Thyroid gland (tissue), 4 donors: ENCODE results near the gene FKBP1A. TPM values are rescaled to one million over a fixed set of nuclear protein-coding genes. Genes with fewer than 3 reads are reported as not detected.

Experiments used
- DNase-seq, 2 donors: peaks; one replicate each; pipeline ENCODE4 v3.0.0-alpha.2; 2019
- H3K27ac ChIP-seq, 3 donors: fragments of 200-600 bp; sonication (generic); 1 replicate in 2 of 3; 2 replicates in 1 of 3; pipeline ENCODE4 v1.5.1; 2016 to 2019; ENCODE audit warnings: mild to moderate bottlenecking in 1 of 3, moderate library complexity in 1 of 3
- H3K27me3 ChIP-seq: fragments of 200-600 bp; sonication (generic); one replicate; pipeline ENCODE4 v1.5.1; 2019
- H3K36me3 ChIP-seq, 2 donors: fragments of 200-600 bp; sonication (generic); one replicate each; pipeline ENCODE4 v1.5.1; 2016 to 2019
- H3K4me1 ChIP-seq, 2 donors: fragments of 200-600 bp; sonication (generic); one replicate each; pipeline ENCODE4 v1.5.1; 2017 to 2019
- H3K4me3 ChIP-seq, 3 donors: fragments of 200-600 bp; sonication (generic); replicated peaks in 1 of 3; 1 replicate in 2 of 3; 2 replicates in 1 of 3; pipeline ENCODE4 v1.5.1; 2016; ENCODE audit warnings: mild to moderate bottlenecking in 1 of 3
- H3K9me3 ChIP-seq: fragments of 200-600 bp; sonication (generic); one replicate; pipeline ENCODE4 v1.5.1; 2017
- POLR2A ChIP-seq, 2 donors: fragments of 450-650 bp; IDR thresholded peaks; one replicate each; pipeline ENCODE4 v1.6.1; 2017; ENCODE audit warnings: antibody characterized with exemption in 2 of 2, mild to moderate bottlenecking in 2 of 2, moderate library complexity in 1 of 2
- WGBS, 2 donors: methylation state at CpG; one replicate each; pipeline ENCODE4 v1.1.5; 2017; 5-methylcytosine and 5-hydroxymethylcytosine counted together
- intact Hi-C: fragments of 100-400 bp; cut with DNase I; formaldehyde crosslinking; loops from one replicate; pipeline ENCODE4 v1.15.1; 2023
- total RNA-seq, 4 donors: library from RNA; depleted of rRNA; stranded (reverse); fragments of >200 nt; gene quantifications; one replicate each; pipeline ENCODE4 v1.2.3, GENCODE V29; 2016
- TF ChIP-seq, protein P1 (sequence below), 6 experiments: fragments of 200-600 bp in 3 of 6; fragments of 450-650 bp in 3 of 6; sonication (generic) in 3 of 6; IDR thresholded peaks; one replicate each; pipeline ENCODE4 v1.5.1; 2016 to 2019; ENCODE audit warnings: antibody characterized with exemption in 6 of 6, mild to moderate bottlenecking in 2 of 6, inconsistent platforms in 1 of 6, moderate library complexity in 1 of 6

FKBP1A gene
- total RNA-seq, 4 donors from 2014 or later, result 142 to 272 (median 189) TPM

DNA sequence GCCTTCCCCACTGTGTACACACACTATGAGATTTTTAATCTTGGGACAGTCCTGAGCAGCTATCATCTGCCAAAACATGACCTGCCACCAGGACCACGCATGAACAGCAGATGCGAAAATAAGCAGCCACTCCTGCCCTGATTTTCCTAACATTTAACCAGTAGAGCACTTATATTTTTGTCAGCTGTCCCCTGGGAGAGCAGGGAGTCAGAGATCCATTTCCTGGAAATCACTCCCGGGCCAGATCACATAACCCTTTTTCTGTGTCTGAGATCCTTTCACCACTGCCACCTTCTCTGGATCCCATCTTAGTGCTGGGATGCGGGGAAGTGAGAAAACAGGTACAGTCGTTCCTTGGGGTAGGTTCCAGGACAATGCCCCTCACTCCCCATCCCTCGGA lies 69.6 kb downstream of the FKBP1A start:
- intact Hi-C loops, result no loop called here

DNA sequence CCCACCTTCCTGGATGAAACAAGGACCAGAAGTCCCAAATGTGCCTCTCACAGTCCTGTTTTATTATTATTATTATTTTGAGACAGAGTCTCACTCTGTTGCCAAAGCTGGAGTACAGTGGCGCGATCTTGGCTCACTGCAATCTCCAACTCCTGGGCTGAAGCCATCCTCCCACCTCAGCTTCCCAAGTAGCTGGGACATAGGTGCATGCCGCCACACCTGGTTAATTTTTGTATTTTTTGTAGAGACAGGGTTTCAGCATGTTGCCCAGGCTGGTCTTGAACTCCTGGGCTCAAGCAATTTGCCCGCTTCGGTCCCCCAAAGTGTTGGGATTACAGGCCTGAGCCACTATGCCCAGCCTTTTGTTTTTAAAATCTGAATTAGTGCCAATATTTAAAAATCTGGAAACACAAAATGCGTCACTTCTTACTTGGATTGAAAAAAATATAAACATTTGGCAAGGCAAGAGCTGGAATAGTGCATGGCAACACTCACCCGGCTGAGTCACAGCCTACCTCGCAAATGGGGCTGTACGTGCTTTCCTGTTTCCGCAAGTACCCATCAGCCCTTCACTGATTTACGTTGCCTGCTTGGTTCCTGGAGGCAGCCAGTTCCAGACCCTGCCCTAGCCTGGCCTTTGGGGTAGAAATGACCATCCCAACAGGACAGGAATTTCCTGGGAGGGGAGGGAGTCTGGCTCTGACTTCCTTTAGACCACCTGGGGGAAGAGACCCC lies 70.2 kb downstream of the FKBP1A start:
- Histone ChIP-seq H3K27ac (peak overlapping the region; percentile 90 to 99 (median 95)), H3K4me1 (peaks cover 32 to 56% of the 10 kb centered on the region in 2 donors), H3K36me3 (no peaks in the 10 kb centered on the region), H3K27me3 (no peaks in the 10 kb centered on the region), H3K4me3 (no peak overlapping the region), H3K9me3 (no peaks in the 10 kb centered on the region)
- intact Hi-C loops, result no loop called here
- 26 to 52% methylated on average over 11 of the region's 11 CpGs for WGBS, 2 donors
- TF ChIP-seq POLR2A (IDR thresholded peaks at IDR 0.05), result no peak
- TF ChIP-seq, protein P1, sequence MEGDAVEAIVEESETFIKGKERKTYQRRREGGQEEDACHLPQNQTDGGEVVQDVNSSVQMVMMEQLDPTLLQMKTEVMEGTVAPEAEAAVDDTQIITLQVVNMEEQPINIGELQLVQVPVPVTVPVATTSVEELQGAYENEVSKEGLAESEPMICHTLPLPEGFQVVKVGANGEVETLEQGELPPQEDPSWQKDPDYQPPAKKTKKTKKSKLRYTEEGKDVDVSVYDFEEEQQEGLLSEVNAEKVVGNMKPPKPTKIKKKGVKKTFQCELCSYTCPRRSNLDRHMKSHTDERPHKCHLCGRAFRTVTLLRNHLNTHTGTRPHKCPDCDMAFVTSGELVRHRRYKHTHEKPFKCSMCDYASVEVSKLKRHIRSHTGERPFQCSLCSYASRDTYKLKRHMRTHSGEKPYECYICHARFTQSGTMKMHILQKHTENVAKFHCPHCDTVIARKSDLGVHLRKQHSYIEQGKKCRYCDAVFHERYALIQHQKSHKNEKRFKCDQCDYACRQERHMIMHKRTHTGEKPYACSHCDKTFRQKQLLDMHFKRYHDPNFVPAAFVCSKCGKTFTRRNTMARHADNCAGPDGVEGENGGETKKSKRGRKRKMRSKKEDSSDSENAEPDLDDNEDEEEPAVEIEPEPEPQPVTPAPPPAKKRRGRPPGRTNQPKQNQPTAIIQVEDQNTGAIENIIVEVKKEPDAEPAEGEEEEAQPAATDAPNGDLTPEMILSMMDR (IDR thresholded peaks at IDR 0.05), result no peak
- DNase-seq, result peak; percentile 59 to 77

More for the DNA sequence above, 69.6 kb downstream of the FKBP1A start:
- TF ChIP-seq, protein P1 (IDR thresholded peaks at IDR 0.05), result no peak
- no peak for TF ChIP-seq POLR2A (IDR thresholded peaks at IDR 0.05)
- Histone ChIP-seq H3K27me3 (no peaks in the 10 kb centered on the region), H3K9me3 (no peaks in the 10 kb centered on the region), H3K36me3 (no peaks in the 10 kb centered on the region), H3K4me3 (no peak overlapping the region), H3K27ac (peak overlapping the region; percentile 90 to 99 (median 95)), H3K4me1 (peaks cover 38 to 62% of the 10 kb centered on the region in 2 donors)
- DNase-seq, result peak in 1 of 2 donors; percentile 1
- WGBS, 2 donors, result 70 to 77% methylated on average over 6 of the region's 6 CpGs

DNA sequence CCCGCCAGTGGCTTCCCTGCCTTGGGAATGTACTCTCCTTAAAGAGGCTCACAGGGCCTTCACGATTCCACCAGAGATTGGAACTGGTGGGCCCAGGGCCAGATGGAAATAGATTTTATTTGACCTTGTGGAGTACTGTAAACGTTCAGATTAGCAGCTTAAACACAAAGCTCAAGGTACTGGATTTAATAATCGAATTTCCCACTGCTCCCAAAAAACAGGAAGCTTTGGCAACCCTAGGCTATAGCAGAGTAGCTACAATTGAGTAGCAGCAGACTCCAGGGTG lies 71.3 kb downstream of the FKBP1A start:
- TF ChIP-seq, protein P1 (IDR thresholded peaks at IDR 0.05), result no peak
- TF ChIP-seq POLR2A (IDR thresholded peaks at IDR 0.05), result no peak
- no peaks in the 10 kb centered on the region for H3K9me3 ChIP-seq
- H3K4me3 ChIP-seq, result no peak overlapping the region
- WGBS, 2 donors, result 61 to 66% methylated on average over 4 of the region's 4 CpGs
- no peaks in the 10 kb centered on the region for H3K27me3 ChIP-seq
- peak overlapping the region in 2 of 3 donors; percentile 30 to 95 for H3K27ac ChIP-seq
- H3K36me3 ChIP-seq, result no peaks in the 10 kb centered on the region
- no peak for DNase-seq
- intact Hi-C loops, result no loop called here
- peaks cover 21 to 46% of the 10 kb centered on the region in 2 donors for H3K4me1 ChIP-seq

DNA sequence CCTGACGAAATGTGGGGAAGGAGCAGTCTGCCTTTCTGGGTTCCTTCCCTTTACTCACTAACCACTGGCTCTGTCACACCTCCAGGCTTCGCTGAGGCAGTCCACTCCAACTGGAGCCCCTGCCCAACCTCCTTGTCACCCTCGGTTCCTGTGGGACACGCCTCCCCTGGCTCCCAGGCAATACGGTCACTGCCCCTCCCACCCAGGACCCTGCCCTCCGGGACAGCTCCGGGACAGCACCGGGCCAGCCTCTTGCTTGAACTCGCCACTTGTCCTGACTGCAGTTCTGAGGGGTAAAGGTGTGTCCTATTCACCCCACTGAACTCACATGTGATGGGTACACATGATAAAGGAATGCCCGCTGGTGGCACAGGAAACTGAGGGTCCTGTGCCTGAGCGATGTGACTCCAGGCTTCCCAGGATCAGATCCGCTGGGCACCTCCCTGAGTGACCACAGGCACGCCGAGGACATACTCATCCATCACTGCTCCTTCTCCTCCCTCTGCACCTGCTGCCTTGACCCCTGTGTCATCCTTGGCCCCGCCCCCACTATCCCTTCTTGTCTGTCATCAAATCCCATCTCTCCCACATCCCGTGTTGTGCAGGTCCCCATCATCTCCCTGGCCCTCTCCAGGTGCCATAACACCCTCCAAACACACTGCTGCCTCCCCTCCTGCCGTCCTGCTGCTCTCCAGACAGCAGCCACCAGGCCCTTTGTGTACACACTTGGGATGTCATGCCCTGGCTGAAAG lies 71.8 kb downstream of the FKBP1A start:
- WGBS, 2 donors, result 68 to 70% methylated on average over 17 of the region's 17 CpGs
- TF ChIP-seq POLR2A (IDR thresholded peaks at IDR 0.05), result no peak
- TF ChIP-seq, protein P1 (IDR thresholded peaks at IDR 0.05), result no peak
- Histone ChIP-seq H3K9me3 (no peaks in the 10 kb centered on the region), H3K27ac (peak overlapping the region in 2 of 3 donors; percentile 30 to 95), H3K36me3 (no peaks in the 10 kb centered on the region), H3K4me1 (peaks cover 16 to 40% of the 10 kb centered on the region in 2 donors), H3K27me3 (no peaks in the 10 kb centered on the region), H3K4me3 (no peak overlapping the region)
- intact Hi-C loops, result no loop called here
- DNase-seq, result peak in 1 of 2 donors; percentile 14

DNA sequence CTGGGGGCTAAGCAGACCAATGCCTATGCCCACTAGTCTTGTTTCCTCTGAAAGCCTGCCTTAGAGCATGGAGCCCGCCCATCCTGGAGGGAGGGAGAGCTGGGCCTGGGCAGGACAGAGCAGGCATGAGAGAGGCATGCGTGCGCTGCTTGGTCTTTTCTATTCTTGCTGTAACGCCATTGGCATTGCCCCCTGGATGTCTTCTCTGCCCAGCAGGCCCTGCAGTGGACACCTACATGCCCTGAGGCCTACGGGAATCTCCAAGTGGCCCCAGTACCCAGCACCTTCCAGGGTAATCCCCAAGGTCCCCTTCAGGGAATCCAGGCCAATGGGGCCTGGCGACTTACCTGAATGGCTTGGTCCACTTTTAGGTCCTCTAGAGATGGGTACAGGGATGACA lies 72.8 kb downstream of the FKBP1A start:
- no peak for TF ChIP-seq POLR2A (IDR thresholded peaks at IDR 0.05)
- TF ChIP-seq, protein P1 (IDR thresholded peaks at IDR 0.05), result no peak
- 92 to 94% methylated on average over 4 to 6 of the region's 6 CpGs for WGBS, 2 donors
- no peaks in the 10 kb centered on the region for H3K9me3 ChIP-seq
- intact Hi-C loops, result no loop called here
- peaks cover 12 to 39% of the 10 kb centered on the region in 2 donors for H3K4me1 ChIP-seq
- no peak for DNase-seq
- H3K27me3 ChIP-seq, result no peaks in the 10 kb centered on the region
- H3K36me3 ChIP-seq, result no peaks in the 10 kb centered on the region
- no peak overlapping the region for H3K27ac ChIP-seq
- H3K4me3 ChIP-seq, result no peak overlapping the region
